ENCODE measurements around the gene TBX4.
"Not testable (repeated sequence)": the region's sequence is repeated elsewhere in the genome, so short reads cannot be mapped to it uniquely, and the experiment has no call there.

Gene TBX4

DNA sequence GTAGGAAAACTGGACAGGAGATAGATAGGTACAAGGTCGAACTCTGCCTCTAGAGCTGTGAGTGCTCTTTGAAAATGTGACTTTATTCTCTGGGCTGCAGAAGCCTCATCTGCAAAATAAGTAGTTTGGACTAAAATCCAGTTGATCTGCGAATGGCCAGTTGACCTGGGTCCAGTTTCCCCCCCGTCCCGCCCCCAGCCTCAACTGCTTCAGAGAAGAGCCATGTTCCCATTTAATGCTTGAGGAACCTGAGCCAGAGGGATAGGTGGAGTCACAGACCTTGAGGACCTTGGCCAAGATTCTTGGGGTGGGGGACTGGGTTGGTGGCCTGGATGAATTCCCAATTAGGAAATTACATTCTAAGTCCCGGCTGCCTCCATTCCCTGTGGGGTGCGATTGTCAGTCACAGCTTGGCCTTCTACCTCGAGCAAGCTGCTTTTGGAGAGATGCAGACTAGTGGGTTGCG is 38.5 kb upstream of the TBX4 start:
- no peak for DNase-seq

DNA sequence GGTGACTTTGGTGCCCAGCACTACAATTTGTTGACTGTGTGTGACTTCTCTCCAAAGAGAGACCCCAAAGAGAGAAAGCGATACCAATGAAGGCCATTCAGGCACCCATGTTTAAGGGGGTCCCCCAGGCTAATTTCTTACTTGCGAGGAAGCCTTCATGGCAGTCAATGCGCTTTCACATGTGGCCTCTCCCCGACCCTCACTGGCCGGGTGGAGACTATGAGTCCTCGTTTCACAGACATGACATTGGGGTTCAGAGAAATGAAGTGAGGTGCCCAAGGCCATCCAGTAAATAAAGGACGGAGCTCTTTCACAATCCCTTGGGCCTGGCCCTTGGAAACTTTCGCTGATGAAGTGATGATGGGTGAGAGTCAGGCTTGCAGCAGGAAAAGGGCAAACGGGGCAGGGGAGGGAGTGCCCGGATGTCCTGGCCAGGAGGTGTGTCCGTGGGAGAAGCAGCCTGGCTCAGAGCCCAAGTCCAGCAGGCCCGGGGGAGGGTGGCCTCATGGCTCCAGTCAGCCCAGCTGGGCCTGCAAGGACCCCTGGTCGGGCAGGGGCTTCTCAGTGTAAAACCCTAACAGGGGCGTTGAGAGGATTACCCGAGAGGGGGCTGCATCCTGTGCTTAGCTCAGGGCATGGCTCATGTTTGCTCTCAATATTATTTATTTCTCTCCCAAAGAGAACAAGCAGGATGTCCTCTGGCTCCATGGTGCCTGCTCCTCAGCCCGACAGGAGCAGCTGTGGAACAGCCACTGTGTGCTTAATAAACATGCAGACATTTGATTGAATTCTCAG is 37.9 kb upstream of the TBX4 start:
- no peak for DNase-seq

DNA sequence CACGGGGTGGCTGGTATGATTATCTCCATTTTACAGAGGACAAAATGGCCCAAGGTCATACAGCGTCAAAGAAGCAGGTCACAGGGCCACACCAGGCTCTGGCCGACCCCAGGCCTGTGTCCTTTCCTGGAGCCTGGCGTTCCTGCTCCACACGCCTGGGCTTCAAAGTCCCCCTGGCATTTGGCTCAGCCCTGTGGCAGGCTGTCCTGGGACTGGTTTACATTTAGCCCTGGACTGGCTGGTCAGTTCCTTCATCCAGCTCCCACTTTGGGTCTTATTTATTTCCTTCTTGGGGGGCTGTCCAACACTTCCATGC is 37.3 kb upstream of the TBX4 start:
- no peak for DNase-seq

DNA sequence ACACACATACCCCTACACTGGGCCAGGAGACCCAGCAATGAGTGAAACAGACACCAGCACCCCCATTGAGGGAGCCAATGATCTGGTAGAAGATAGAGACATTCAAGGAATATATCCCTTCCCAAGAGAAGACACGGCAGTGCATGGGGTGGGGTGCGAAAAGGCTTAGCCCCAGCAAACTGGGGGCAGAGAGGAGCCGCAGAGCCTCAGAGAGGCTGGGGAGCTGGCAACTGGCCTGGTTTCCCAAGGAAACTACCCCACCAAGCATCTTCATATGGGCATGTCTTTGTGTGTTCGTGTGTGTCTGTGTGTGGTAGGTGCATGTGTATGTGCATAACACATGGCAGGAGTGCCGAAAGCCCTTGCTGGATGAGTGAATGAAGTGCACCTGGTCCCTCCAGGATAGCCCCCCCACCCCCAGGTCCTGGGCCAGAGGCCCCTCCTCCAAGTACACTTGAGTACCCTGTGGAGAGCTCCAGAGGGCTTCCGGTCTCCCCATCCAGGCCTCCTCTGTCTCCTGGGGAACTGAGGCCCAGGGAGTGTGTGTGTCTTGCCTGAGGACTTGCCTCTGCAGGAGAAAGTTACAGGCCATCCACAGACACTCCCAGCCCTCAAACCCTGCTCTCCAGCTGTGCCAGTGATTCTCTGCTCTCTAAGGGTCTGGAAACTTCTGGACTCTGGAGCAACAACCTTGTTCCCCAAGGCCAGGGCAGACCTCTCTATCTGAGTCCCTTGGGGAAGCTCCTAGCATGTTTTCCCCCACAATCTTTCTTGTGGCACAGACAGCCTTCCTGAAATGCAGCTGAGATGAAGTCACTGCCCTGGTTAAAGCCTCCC is 36.6 kb upstream of the TBX4 start:
- DNase-seq: no peak

DNA sequence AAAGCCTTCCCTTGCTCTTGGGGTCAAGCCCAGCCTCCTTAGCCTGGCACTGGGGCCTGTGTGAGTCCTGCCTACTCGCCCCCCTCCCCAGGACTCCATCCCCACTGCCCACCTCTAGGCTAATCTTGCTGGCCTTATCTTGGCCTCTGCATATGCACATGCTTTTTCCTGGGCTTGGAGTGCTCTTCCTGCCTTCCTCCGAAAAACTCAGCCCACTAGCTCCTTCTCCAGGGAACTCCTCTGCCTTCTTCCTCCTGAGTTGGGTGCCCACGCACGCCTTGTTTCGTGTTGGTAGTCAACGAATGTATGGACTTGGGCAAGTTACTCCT is 36.0 kb upstream of the TBX4 start:
- no peak for DNase-seq

DNA sequence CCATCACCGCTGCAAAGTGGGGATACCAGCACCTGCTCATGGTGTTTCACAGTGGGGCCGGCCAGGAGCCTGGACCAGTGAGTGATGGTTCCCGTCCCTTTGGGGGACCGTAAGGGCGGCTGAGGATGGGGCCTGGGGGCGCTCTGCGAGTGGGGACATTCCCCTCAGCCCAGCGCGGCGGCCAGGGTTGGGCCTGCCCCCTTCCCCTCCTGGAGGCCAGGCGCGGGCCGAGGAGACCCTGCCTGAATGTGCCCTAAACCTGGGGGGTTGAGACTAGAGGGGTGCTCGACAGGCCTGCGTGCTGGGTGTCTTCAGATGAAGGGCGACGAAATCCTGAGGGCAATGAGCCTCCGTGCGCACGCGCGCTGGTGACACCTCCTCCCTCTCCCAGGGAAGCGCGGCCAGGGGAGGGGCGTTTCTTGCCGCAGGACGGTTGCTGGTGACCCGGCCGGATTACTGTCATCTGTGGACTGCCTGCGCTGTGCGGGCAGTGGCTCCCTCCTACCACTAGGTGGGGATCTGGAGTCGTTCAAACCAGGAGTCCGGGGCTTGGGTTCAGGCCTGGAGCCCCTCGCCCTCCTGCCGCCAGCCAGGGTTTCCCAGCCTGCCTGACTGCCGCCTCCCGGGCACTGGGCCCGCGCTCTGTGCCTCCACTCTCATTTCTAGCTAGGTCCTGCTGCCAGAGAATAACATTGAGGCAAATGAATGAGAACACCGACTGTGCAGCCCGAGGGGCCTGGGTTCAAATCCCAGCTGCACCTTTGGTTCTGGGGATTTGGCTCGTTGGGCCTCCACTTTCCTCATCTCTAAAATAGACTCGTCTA is 35.5 kb upstream of the TBX4 start:
- peak; percentile 84 for DNase-seq

DNA sequence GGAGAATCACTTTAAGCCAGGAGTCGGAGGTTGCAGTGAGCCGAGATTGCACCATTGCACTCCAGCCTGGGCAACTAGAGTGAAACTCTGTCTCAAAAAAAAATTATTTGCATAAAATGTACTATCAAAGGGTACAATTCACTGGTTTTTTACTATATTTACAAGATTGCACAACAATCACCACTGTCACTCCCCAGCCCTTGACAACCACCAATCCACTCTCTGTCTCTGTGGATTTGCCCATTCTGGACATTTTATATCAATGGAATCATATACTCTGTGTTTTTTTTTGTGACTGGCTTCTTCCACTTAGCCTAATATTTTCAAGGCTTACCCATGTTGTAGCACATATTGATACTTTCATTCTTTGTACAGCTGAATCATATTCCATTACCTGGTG is 33.8 kb upstream of the TBX4 start:
- no peak for DNase-seq

DNA sequence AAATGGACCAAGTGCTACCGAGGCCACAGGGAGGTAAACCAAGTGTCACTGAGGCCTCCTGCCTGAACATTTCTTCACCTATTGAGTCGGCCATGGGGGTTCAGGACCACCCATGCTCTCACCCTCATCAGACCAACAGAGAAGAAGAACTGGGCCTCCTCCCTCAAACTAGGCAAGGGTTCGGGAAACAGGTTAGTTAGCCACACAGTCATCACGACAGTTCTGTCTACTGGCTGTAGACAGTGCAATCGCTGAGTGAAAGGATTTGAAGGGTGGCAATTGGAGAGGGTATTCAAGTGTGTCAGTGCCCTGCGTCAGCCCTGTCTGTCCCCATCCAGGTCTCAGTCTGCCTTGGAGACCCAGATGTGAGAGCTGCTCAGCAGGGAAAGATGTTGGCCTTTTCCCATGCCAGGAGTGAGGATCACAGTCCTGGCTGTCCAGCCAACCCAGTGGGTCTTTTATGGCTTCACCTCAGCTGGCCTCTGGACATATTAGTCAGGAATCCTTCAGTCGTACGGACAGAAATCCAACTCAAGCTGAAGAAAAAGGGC is 32.7 kb upstream of the TBX4 start:
- DNase-seq: no peak

DNA sequence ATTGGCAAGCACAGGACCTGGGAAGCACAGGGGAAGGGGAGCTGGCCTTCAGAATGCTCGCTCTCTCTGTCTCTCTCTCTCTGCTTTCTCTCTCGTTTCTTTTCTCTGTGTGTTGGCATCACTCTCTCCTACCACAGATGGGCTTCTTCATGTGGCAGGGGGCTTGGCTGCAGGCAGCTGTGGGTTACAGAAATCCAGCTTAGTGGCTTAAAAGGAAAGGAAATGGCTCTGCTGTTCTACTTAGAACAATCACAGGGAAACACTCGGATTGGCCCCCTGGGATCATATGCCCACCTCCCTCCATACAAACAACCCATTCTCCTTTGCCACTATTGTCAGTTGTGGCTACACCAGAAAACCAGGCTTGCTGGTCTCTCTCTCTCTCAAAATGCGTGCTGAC is 32.2 kb upstream of the TBX4 start:
- DNase-seq: no peak

DNA sequence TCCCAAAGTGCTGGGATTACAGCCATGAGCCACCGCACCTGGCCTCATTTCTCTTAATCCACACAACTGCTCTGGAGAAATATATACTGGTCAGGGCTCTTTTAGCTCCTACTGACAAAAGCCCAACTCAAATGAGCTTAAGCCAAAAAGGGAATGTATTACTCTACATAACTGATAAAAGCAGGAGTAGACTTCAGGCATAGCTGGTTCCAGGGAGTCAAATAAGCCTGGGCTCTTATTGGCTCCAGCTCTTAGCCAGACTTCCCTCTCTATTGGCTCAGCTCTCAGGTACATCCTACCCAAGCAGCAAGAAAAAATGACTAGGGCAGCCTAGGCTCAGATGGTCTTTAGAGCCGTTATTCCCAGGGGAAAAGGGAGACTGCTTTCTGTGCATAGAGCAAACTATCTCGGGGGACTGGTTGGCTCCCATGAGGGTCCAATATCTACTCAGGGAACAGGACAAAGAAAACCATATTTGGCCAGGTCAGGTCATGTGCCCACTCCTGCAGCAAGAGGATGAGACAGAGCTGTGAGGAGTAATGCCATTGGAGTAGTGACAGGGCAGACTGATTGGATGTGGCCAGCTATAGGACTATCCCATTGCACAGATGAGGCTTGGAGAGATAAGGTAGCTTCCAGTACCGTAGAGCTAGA is 31.4 kb upstream of the TBX4 start:
- no peak for DNase-seq

DNA sequence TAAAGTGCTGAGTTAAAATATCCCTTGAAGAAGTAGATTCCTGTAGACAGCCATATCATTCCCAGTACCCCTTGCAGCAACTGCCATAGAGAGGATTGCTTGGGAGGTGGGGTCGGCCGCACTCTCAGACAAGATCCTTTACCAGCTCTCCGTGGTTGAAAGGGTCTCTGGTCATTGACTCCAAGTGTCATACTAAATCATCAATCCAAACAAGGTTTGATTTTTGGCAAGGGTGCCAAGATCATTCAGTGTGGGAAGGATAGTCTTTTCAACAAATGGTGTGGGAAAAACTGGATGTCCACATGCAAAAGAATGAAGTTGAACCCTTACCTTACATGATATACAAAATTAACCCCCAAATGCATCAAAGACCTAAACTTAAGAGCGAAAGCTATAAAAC is 30.8 kb upstream of the TBX4 start:
- DNase-seq: no peak

DNA sequence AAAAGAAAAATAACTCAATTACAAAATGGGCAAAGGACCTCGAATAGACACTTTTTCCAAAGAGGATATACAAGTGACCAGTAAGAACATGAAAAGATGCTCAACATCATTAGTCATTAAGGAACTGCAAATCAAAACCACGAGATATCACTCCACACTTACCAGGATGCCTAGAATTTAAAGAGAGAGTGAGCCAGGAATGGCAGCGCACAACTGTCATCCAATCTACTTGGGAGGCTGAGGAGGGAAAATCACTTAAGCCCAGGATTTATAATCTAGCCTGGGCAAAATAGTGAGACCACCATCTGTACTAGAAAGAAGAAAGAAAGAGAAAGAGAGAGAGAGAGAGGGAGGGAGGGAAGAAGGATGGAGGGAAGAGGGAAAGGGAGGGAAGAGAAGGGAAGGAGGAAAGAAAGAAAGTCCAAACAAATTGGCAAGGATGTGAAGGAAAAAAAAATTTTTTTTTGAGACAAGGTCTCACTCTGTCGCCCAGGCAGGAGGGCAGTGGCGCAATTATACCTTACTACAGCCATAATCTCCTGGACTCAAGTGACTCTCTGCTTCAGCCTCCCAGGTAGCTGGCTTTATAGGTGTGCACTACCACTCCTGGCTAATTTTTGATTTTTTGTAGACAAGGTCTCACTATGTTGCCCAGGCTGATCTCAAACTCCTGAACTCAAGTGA is 30.0 kb upstream of the TBX4 start:
- no peak for DNase-seq

DNA sequence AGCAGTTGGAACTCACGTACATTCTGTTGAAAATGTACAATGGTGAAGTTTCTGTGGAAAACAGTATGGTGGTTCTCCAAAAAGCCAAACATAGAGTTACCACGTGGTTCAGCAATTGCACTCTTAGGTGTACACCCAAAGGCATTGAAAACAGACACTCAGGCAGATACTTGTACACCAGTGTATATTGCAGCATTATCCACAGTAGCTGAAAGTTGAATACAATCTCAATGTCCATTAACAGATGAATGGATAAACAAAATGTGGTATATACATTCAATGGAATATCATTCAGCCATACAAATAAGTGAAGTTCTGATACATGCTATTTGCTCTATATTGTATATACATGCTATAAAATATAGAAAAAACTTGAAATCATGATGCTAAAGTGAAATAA is 29.4 kb upstream of the TBX4 start:
- DNase-seq: no peak

DNA sequence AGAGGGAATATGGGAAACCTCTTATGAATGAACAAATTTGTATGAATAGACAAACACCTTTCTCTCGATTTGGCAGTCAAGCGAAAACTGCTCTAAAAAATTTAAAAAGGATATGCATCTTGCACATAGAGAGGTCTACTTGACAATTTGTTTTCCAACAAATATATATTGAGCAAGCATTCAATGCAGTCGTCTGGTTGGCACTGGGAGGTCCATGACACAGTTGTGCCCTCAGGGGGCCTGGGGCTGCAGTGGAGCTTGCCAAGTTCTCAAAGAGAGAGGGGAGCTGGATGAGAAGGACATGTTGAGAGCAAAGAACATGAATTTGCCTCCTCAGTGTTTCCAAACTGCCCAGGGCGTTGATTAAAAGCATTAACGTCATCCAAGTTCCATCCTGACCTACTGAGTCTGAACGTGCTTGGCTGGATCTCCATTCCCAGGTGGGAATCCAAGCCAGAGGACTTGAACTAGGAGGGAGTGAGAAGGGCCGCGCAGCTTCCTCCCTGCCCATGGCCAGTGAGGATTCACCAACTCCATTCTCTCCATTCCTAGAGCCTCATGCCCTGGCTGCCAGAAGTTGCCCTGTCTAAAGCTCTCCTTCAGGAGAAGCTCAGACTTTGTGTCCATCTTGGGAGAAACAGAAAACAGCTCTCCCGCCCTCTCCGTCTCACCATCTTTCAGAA is 28.1 kb upstream of the TBX4 start:
- no peak for DNase-seq

DNA sequence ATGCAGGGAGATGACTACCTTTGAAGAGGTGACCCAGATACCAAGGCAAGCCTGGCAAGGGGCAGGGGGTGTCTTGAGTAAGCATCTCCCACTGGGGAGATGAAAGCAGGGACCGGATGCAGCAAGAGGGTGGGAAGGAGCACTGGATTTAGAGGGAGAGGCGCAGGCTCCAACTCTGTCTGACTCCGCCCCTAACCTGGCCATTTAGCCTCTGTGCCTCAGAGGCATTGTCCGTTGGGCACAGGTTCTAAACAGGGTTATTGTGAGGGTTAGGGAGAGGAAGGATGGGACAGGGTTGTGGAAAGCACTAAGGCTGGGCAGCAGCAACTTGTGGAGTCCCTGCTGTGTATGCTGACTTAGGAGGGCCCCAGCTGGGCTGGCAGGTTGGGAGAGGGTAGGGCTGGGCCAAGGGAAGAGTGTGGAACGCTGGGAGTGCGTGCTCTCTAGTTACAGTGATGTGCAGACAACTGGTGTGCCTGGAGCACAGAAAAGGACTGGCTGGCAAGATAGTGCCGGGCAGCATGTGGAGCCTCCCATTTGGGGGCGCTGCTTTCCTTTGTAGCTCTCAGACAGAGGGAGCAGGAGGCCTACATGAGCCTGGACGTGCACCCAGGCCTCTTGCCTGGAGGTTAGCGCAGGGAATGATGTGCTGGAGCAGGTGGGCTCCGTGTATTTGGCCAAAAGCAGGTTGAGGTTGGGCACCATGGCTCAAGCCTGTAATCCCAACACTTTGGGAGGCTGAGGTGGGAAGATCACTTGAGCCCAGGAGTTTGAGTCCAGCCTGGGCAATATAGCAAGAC is 26.3 kb upstream of the TBX4 start:
- DNase-seq: no peak

DNA sequence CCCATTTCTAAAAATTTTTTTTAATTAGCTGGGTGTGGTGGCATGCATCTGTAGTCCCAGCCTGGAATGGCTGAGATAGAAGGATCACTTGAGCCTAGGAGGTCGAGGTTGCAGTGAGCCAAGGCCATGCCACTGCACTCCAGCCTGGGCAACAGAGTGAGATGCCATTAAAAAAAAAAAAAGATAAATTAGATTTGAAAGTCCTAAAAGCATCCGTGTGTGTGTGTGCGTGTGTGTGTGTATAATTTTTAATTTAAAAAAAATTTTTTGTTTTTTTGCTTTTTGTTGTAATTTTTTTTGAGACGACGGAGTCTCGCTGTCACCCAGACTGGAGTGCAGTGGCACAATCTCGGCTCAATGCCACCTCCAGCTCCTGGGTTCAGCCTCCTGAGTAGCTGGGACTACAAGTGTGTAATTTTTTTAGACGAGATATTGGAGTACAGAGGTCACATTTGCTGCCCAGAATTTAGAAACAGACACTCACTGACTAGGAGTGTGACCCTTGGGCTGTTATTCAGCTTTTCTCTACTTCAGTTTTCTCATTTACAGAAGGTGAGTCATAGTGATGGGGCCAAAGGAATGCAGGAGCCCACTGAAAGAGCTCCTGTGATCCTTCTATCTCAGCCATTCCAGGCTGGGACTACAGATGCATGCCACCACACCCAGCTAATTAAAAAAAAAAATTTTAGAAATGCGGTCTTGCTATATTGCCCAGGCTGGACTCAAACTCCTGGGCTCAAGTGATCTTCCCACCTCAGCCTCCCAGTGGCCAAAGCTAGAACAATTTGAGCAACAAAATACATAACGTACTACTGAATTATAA is 25.5 kb upstream of the TBX4 start:
- no peak for DNase-seq

DNA sequence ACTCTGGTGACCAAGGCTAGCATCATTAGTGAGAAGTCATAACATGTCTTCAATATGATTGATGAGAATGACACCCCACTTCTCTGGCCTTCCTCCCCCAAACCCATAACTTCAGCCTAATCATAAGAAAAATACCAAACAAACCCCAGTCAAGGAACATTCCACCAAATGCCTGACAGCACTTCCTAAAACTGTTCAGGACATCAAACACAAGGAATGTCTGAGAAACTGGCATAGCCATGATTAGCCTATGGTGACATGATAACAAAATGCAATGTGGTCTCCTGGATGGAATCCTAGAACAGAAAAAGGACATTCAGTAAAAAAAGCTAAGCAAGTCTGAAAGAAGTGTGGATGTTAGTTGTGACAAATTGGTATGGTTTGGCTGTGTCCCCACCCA is 24.7 kb upstream of the TBX4 start:
- DNase-seq: no peak

DNA sequence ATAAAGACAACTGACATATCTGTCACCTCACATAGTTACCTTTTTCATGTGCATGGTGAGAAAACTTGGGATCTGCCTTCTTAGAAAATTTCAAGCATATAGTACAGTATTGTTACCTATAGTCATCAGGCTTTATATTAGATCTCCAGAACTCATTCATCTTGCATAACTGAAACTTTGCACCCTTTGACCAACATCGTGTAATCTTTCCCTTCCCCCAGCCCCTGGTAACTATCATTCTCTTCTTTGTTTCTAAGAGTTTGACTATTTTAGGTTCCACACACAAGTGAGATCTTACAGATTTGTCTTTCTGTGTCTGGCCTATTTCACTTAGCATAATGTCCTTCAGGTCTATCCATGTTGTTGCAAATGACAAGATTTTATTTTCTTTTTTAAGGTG is 22.9 kb upstream of the TBX4 start:
- no peak for DNase-seq

DNA sequence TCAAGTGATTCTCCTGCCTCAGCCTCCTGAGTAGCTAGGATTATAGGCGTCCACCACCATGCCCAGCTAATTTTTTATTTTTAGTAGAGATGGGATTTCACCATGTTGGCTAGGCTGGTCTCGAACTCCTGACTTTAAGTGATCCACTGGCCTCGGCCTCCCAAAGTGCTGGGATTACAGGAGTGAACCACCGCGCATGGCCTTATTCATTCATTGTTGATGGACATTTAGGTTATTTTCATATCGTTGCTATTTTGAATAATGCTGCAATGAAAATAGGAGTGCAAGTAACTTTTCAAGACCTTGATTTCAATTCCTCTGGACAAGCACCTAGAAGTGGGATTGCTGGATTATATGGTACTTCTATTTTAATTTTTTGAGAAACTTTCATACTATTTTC is 22.4 kb upstream of the TBX4 start:
- not testable (repeated sequence) for DNase-seq
